Measurements from ENCODE around the gene XAF1.
"Not testable (repeated sequence)": the region's sequence is repeated elsewhere in the genome, so short reads cannot be mapped to it uniquely, and the experiment has no call there.

The XAF1 gene

GRCh38 chr17:6755731-6756184, at the start of gene XAF1:
Gene XAF1, plus strand, starts transcription at chr17:6756046. Its CDS starts 33 bp downstream, at chr17:6756079.
- no peak for DNase-seq

- DNase-seq: no peak
Measured at GRCh38 chr17:6706499-6706898, 49.3 kb upstream of the XAF1 start.

GRCh38 chr17:6706996-6707395, 48.9 kb upstream of the XAF1 start:
- no peak for DNase-seq

GRCh38 chr17:6708357-6708961, 47.4 kb upstream of the XAF1 start:
- DNase-seq: no peak

GRCh38 chr17:6710317-6710716, 45.5 kb upstream of the XAF1 start:
- no peak for DNase-seq

GRCh38 chr17:6711081-6711674, 44.7 kb upstream of the XAF1 start:
- DNase-seq: no peak

GRCh38 chr17:6711681-6712057, 44.2 kb upstream of the XAF1 start:
- no peak for DNase-seq

- DNase-seq: no peak
Measured at GRCh38 chr17:6712058-6712853, 43.6 kb upstream of the XAF1 start.

GRCh38 chr17:6712854-6713129, 43.1 kb upstream of the XAF1 start:
- DNase-seq: no peak

- DNase-seq: no peak
Measured at GRCh38 chr17:6713130-6713917, 42.5 kb upstream of the XAF1 start, which contains the start of gene SLC13A5. Gene SLC13A5, minus strand, starts transcription at chr17:6713369. Its CDS starts 36 bp downstream, at chr17:6713333.

GRCh38 chr17:6713918-6714271, 42.0 kb upstream of the XAF1 start:
- DNase-seq: no peak

- DNase-seq: no peak
Measured at GRCh38 chr17:6714315-6714874, 41.5 kb upstream of the XAF1 start.

GRCh38 chr17:6716736-6717135, 39.1 kb upstream of the XAF1 start:
- DNase-seq: no peak

- DNase-seq: no peak
Measured at GRCh38 chr17:6721744-6722143, 34.1 kb upstream of the XAF1 start.

- no peak for DNase-seq
Measured at GRCh38 chr17:6724009-6724408, 31.8 kb upstream of the XAF1 start.

- DNase-seq: no peak
Measured at GRCh38 chr17:6729531-6729930, 26.3 kb upstream of the XAF1 start.

GRCh38 chr17:6746665-6747064, 9.2 kb upstream of the XAF1 start:
- DNase-seq: not testable (repeated sequence)

GRCh38 chr17:6748617-6749016, 7.2 kb upstream of the XAF1 start:
- DNase-seq: no peak

GRCh38 chr17:6749519-6749918, 6.3 kb upstream of the XAF1 start:
- no peak for DNase-seq

GRCh38 chr17:6752068-6752909, 3.6 kb upstream of the XAF1 start:
- no peak for DNase-seq

GRCh38 chr17:6753006-6753445, 2.8 kb upstream of the XAF1 start:
- DNase-seq: no peak

GRCh38 chr17:6753546-6753945, 2.3 kb upstream of the XAF1 start:
- no peak for DNase-seq

Data from cortex of kidney (tissue), 1 donor.